K562 (cell line): ENCODE results near the gene ELOB. TPM values are rescaled to one million over a fixed set of nuclear protein-coding genes. Genes with fewer than 3 reads are reported as not detected.

Source experiments
- CBX5 ChIP-seq: IDR thresholded peaks from 2 replicates; pipeline ENCODE4 v1.6.1; 2014; ENCODE audit warnings: low read depth, borderline replicate concordance
- E2F6 ChIP-seq, 2 experiments: IDR thresholded peaks; 2 replicates each; pipeline ENCODE4 v1.6.1; 2011; ENCODE audit warnings: borderline replicate concordance in 1 of 2, control low read depth in 1 of 2, low read depth in 1 of 2, low read length in 1 of 2, mild to moderate bottlenecking in 1 of 2, mixed read lengths in 1 of 2, moderate library complexity in 1 of 2; ENCODE audit not compliant: insufficient read depth in 1 of 2, insufficient read length in 1 of 2, poor library complexity in 1 of 2, severe bottlenecking in 1 of 2; ENCODE audit errors: extremely low read depth in 1 of 2
- EGR1 ChIP-seq: fragments of 450-650 bp; conservative IDR thresholded peaks from 2 replicates; pipeline ENCODE4 v1.6.1; 2017; ENCODE audit warnings: mild to moderate bottlenecking
- FOXJ2 ChIP-seq: fragments of 200-800 bp; sonication (Bioruptor generic); IDR thresholded peaks from 2 replicates; pipeline ENCODE4 v1.6.1; 2016; ENCODE audit warnings: missing genetic modification characterization, missing compliant biosample characterization
- GATAD2B ChIP-seq: fragments of 450-650 bp; IDR thresholded peaks from 2 replicates; pipeline ENCODE4 v1.6.1; 2017; ENCODE audit warnings: mild to moderate bottlenecking, borderline replicate concordance
- MEF2A ChIP-seq: IDR thresholded peaks from 2 replicates; pipeline ENCODE4 v1.6.1; 2011; ENCODE audit warnings: low read depth, mild to moderate bottlenecking, low read length, moderate library complexity; ENCODE audit not compliant: control insufficient read depth
- MGA ChIP-seq: fragments of 450-650 bp; IDR thresholded peaks from 2 replicates; pipeline ENCODE4 v1.6.1; 2016; ENCODE audit warnings: mild to moderate bottlenecking, moderate library complexity
- MLLT1 ChIP-seq, 2 experiments: fragments of 450-650 bp; IDR thresholded peaks; 2 replicates each; pipeline ENCODE4 v1.6.1; 2016
- NEUROD1 ChIP-seq: fragments of 150-350 bp; IDR thresholded peaks from 2 replicates; pipeline ENCODE4 v1.6.1; 2014; ENCODE audit warnings: borderline replicate concordance, low read length, low read depth; ENCODE audit not compliant: partially characterized antibody
- SRSF3 ChIP-seq: fragments of 200-400 bp; formaldehyde crosslinking; IDR thresholded peaks from 2 replicates; pipeline ENCODE4 v1.6.1; 2016; ENCODE audit warnings: mild to moderate bottlenecking, low read length, moderate library complexity; ENCODE audit not compliant: insufficient read depth
- TRIM28 ChIP-seq: fragments of 450-650 bp; IDR thresholded peaks from 2 replicates; pipeline ENCODE4 v1.6.1; 2017
- ZFP30 ChIP-seq: fragments of 250-450 bp; sonication (Bioruptor Pico); IDR thresholded peaks from 2 replicates; pipeline ENCODE4 v1.8.0; 2022; ENCODE audit warnings: moderate library complexity, mild to moderate bottlenecking, inconsistent platforms, borderline replicate concordance
- polyA plus RNA-seq, 8 experiments: library from polyadenylated mRNA; depleted of rRNA in 4 of 8; stranded (reverse) in 5 of 8; unstranded in 3 of 8; fragments of >200 nt; fragmentation: Nextera tagmentation in 2 of 8; fragmentation: Illumina TruSeq in 1 of 8; extraction: Ambion mirVana in 2 of 8; extraction: Trizol in 1 of 8; gene quantifications; 2 replicates each; pipeline versions ENCODE4 v1.2.1 to v1.2.3, GENCODE V29; 2011 to 2014; ENCODE audit warnings: inconsistent platforms in 1 of 8, missing spikeins in 1 of 8
- total RNA-seq, 7 experiments: library from RNA; depleted of rRNA in 6 of 7; stranded (reverse); fragments of >200 nt in 6 of 7; fragmentation: Illumina TruSeq in 2 of 7; extraction: Trizol in 2 of 7; gene quantifications; 2 replicates each; pipeline versions ENCODE4 v1.2.1 to v1.2.3, GENCODE V29; 2011 to 2021; ENCODE audit warnings: low replicate concordance in 1 of 7

ELOB gene
- total and polyA plus RNA-seq, 9 of the 15 experiments (the other 6 are each of a cell fraction or from before 2014, with no cell fraction given) = 63.2 to 791 (median 237) TPM

GRCh38 chr16:2752850-2753732 lies 24.0 kb downstream of the ELOB start (continued):
- no peak for TF ChIP-seq SRSF3
- no peak for TF ChIP-seq CBX5
- TF ChIP-seq FOXJ2 (tag) = no peak
- peak; percentile 9; the same call in 1 of the 2 replicates for TF ChIP-seq MEF2A
- peak; percentile 87 to 96 for TF ChIP-seq E2F6 (IDR thresholded peaks at IDR 0.05; ENCODE audit: borderline replicate concordance in 1 of 2, extremely low read depth in 1 of 2, insufficient read depth in 1 of 2, insufficient read length in 1 of 2, low read depth in 1 of 2, low read length in 1 of 2, poor library complexity in 1 of 2, severe bottlenecking in 1 of 2)
- TF ChIP-seq MLLT1 (IDR thresholded peaks at IDR 0.05) = peak in 1 of 2 experiments; percentile 72; a peak in 1 of 4 replicates
- peak; percentile 54 for TF ChIP-seq NEUROD1
- TF ChIP-seq MGA = peak; percentile 95
- TF ChIP-seq ZFP30 (CRISPR knock-in tag) = no peak
- TF ChIP-seq EGR1 = no peak
- 0 out of 2 replicates have a peak, but pooled peaks have one; percentile 55 for TF ChIP-seq GATAD2B
- no peak for TF ChIP-seq TRIM28
